ENCODE measurements around the gene LTBP4.

DNA sequence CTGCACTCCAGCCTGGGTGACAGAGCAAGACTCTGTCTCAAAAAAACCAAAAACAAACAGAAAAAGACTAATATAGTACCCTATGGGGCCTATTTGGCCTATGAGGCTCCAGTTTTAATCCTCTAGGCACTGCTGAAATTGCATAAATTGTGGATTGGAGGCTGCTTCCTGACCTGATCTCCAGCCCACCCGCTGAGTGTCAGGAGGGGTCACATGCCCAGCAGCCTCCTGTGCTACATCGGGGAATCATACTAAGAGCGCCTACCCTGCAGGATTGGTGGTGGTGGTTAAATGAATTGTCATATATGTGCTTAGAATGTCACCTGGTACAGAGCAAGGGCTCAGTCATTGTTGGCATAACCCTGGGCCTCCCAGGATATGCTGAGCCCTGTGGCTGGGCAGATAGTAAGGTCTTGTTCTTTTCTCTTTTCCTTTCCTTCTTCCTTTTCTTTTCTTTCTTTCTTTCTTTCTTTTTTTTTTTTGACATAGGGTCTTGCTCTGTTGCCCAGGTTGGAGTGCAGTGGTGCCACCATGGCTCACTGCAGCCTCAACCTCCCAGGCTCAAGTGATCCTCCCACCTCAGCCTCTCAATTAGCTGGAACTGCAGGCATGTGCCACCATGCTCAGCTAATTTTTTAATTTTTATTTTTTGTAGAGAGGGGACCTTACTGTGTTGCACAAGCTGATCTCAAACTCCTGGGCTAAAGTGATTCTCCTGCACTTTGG lies 31.3 kb downstream of the LTBP4 start:
- TF ChIP-seq, protein P1, sequence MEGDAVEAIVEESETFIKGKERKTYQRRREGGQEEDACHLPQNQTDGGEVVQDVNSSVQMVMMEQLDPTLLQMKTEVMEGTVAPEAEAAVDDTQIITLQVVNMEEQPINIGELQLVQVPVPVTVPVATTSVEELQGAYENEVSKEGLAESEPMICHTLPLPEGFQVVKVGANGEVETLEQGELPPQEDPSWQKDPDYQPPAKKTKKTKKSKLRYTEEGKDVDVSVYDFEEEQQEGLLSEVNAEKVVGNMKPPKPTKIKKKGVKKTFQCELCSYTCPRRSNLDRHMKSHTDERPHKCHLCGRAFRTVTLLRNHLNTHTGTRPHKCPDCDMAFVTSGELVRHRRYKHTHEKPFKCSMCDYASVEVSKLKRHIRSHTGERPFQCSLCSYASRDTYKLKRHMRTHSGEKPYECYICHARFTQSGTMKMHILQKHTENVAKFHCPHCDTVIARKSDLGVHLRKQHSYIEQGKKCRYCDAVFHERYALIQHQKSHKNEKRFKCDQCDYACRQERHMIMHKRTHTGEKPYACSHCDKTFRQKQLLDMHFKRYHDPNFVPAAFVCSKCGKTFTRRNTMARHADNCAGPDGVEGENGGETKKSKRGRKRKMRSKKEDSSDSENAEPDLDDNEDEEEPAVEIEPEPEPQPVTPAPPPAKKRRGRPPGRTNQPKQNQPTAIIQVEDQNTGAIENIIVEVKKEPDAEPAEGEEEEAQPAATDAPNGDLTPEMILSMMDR (IDR thresholded peaks at IDR 0.05; ENCODE audit: borderline replicate concordance, extremely low read depth, low read length, poor library complexity, severe bottlenecking) = no peak
- no peak for TF ChIP-seq EZH2 (IDR thresholded peaks at IDR 0.05; ENCODE audit: borderline replicate concordance, low read depth, low read length, severe bottlenecking)
